Adipose tissue (tissue), 3 donors: Measurements from ENCODE around the gene SRRM2. TPM values are rescaled to one million over a fixed set of nuclear protein-coding genes. Genes with fewer than 3 reads are reported as not detected.

ENCODE experiments used
- H3K27ac ChIP-seq: one replicate; pipeline ENCODE4 v1.5.1; 2013; ENCODE audit warnings: low read depth, low read length
- WGBS, 3 donors: extraction: QIAGEN DNeasy Blood & Tissue Kit; methylation state at CpG; one replicate each; pipeline ENCODE4 v1.1.7; 2013; 5-methylcytosine and 5-hydroxymethylcytosine counted together
- polyA plus RNA-seq, 3 donors: library from polyadenylated mRNA; stranded (reverse); fragments of 200-250 nt; gene quantifications; one replicate each; pipeline ENCODE4 v1.2.3, GENCODE V29; 2013
- donor health status: healthy with polysubstance abuse.
- donor health status: Bipolar disorder and iron deficiency.
- donor health status: healthy.

Gene SRRM2
- polyA plus RNA-seq, 3 donors: 342 to 782 (median 459) TPM

- H3K27ac ChIP-seq: no peak overlapping the region
- WGBS, 3 donors: 78 to 84% (median 81%) methylated on average over 1 of the region's 1 CpG
These were observed 47.4 kb downstream of the SRRM2 start for GRCh38 chr16:2799859-2800226.

GRCh38 chr16:2803545-2804195, 51.2 kb downstream of the SRRM2 start:
- no peak overlapping the region for H3K27ac ChIP-seq
- 77 to 87% (median 86%) methylated on average over 3 of the region's 3 CpGs for WGBS, 3 donors

GRCh38 chr16:2804728-2805127, 52.3 kb downstream of the SRRM2 start:
- 78 to 94% (median 90%) methylated on average over 4 of the region's 4 CpGs for WGBS, 3 donors
- H3K27ac ChIP-seq: no peak overlapping the region

- H3K27ac ChIP-seq: no peak overlapping the region
- 67 to 75% (median 69%) methylated on average over 5 of the region's 5 CpGs for WGBS, 3 donors
These were observed 53.8 kb downstream of the SRRM2 start for GRCh38 chr16:2806286-2806685.

- H3K27ac ChIP-seq: no peak overlapping the region
- WGBS, 3 donors: 86 to 89% (median 87%) methylated on average over 7 of the region's 7 CpGs
These were observed 55.7 kb downstream of the SRRM2 start for GRCh38 chr16:2808181-2808580.

- WGBS, 3 donors: 66 to 82% (median 79%) methylated on average over 3 of the region's 3 CpGs
- H3K27ac ChIP-seq: no peak overlapping the region
These were observed 56.8 kb downstream of the SRRM2 start for GRCh38 chr16:2809149-2809760.

GRCh38 chr16:2810651-2811050, 58.2 kb downstream of the SRRM2 start:
- WGBS, 3 donors: 81 to 93% (median 86%) methylated on average over 6 of the region's 6 CpGs
- no peak overlapping the region for H3K27ac ChIP-seq

GRCh38 chr16:2811703-2812471, 59.4 kb downstream of the SRRM2 start:
- H3K27ac ChIP-seq: no peak overlapping the region
- WGBS, 3 donors: 65 to 69% (median 68%) methylated on average over 15 of the region's 15 CpGs

- H3K27ac ChIP-seq: no peak overlapping the region
- WGBS, 3 donors: 43 to 78% (median 45%) methylated on average over 7 of the region's 7 CpGs
These were observed 61.4 kb downstream of the SRRM2 start for GRCh38 chr16:2813771-2814221.

- WGBS, 3 donors: 79 to 87% (median 80%) methylated on average over 19 to 20 of the region's 20 CpGs
These were observed 62.3 kb downstream of the SRRM2 start for GRCh38 chr16:2814551-2815298.

GRCh38 chr16:2815299-2815771, 62.9 kb downstream of the SRRM2 start:
- no peak overlapping the region for H3K27ac ChIP-seq
- 66 to 84% (median 80%) methylated on average over 10 of the region's 10 CpGs for WGBS, 3 donors

More at GRCh38 chr16:2814551-2815298, 62.3 kb downstream of the SRRM2 start:
- H3K27ac ChIP-seq: no peak overlapping the region

- H3K27ac ChIP-seq: no peak within 1 kb of the TSS
- WGBS, 3 donors: 54 to 67% (median 59%) methylated on average over 20 to 28 of the region's 28 CpGs
These were observed 64.4 kb downstream of the SRRM2 start, which contains the start of gene PRSS21 for GRCh38 chr16:2816751-2817339. PRSS21 (plus strand) TSS chr16:2817237; CDS start chr16:2817269, 32 bp downstream.

- WGBS, 3 donors: 66 to 71% (median 70%) methylated on average over 53 to 68 of the region's 68 CpGs
These were observed 65.2 kb downstream of the SRRM2 start for GRCh38 chr16:2817340-2818271.

GRCh38 chr16:2818272-2818876, 65.9 kb downstream of the SRRM2 start:
- 78 to 85% (median 81%) methylated on average over 10 of the region's 10 CpGs for WGBS, 3 donors
- H3K27ac ChIP-seq: no peak overlapping the region

More at GRCh38 chr16:2817340-2818271, 65.2 kb downstream of the SRRM2 start:
- no peak overlapping the region for H3K27ac ChIP-seq

- 83 to 87% (median 87%) methylated on average over 18 of the region's 18 CpGs for WGBS, 3 donors
- no peak overlapping the region for H3K27ac ChIP-seq
These were observed 66.9 kb downstream of the SRRM2 start for GRCh38 chr16:2819179-2819938.
